ENCODE measurements around the gene KIAA0040. TPM values are rescaled to one million over a fixed set of nuclear protein-coding genes. Genes with fewer than 3 reads are reported as not detected.

The KIAA0040 gene
- total RNA-seq, 1 donor: 1.1 TPM

GRCh38 chr1:175208773-175209492, 16.4 kb upstream of the KIAA0040 start:
- no peak for TF ChIP-seq CTCF (IDR thresholded peaks at IDR 0.05; ENCODE audit: extremely low read depth, low read depth, low read length)
- no peak overlapping the region for H3K4me3 ChIP-seq (ENCODE audit: insufficient read depth, low read length)
- H3K27ac ChIP-seq (ENCODE audit: low read depth, low read length): no peak overlapping the region
- H3K36me3 ChIP-seq (ENCODE audit: insufficient read depth, low read length): no peaks in the 10 kb centered on the region
- no peak for DNase-seq (ENCODE audit: insufficient read length, low spot score, missing footprints)
- H3K4me1 ChIP-seq (ENCODE audit: insufficient read depth, low read length): no peaks in the 10 kb centered on the region
- H3K79me2 ChIP-seq (ENCODE audit: insufficient read depth, low read length): no peaks in the 10 kb centered on the region
- H3K4me2 ChIP-seq (ENCODE audit: insufficient read depth, low read length): no peak overlapping the region
- H4K20me1 ChIP-seq (ENCODE audit: insufficient read depth, low read length): no peaks in the 10 kb centered on the region
- H2AFZ ChIP-seq (ENCODE audit: low read length): no peak overlapping the region
- H3K27me3 ChIP-seq (ENCODE audit: insufficient read depth, low read length): no peaks in the 10 kb centered on the region
- H3K9me3 ChIP-seq (ENCODE audit: low read depth, low read length): no peaks in the 10 kb centered on the region

- H3K4me2 ChIP-seq (ENCODE audit: insufficient read depth, low read length): no peak overlapping the region
- no peak for DNase-seq (ENCODE audit: insufficient read length, low spot score, missing footprints)
- no peaks in the 10 kb centered on the region for H3K9me3 ChIP-seq (ENCODE audit: low read depth, low read length)
- H4K20me1 ChIP-seq (ENCODE audit: insufficient read depth, low read length): no peaks in the 10 kb centered on the region
- H3K27ac ChIP-seq (ENCODE audit: low read depth, low read length): no peak overlapping the region
- no peaks in the 10 kb centered on the region for H3K27me3 ChIP-seq (ENCODE audit: insufficient read depth, low read length)
- no peak overlapping the region for H2AFZ ChIP-seq (ENCODE audit: low read length)
- H3K79me2 ChIP-seq (ENCODE audit: insufficient read depth, low read length): no peaks in the 10 kb centered on the region
- no peaks in the 10 kb centered on the region for H3K36me3 ChIP-seq (ENCODE audit: insufficient read depth, low read length)
- no peak overlapping the region for H3K4me3 ChIP-seq (ENCODE audit: insufficient read depth, low read length)
- TF ChIP-seq CTCF (IDR thresholded peaks at IDR 0.05; ENCODE audit: extremely low read depth, low read depth, low read length): no peak
- H3K4me1 ChIP-seq (ENCODE audit: insufficient read depth, low read length): no peaks in the 10 kb centered on the region
Observed at GRCh38 chr1:175207971-175208370, 15.4 kb upstream of the KIAA0040 start.

- H3K4me2 ChIP-seq (ENCODE audit: insufficient read depth, low read length): no peak overlapping the region
- H3K36me3 ChIP-seq (ENCODE audit: insufficient read depth, low read length): no peaks in the 10 kb centered on the region
- H3K4me1 ChIP-seq (ENCODE audit: insufficient read depth, low read length): no peaks in the 10 kb centered on the region
- H3K9me3 ChIP-seq (ENCODE audit: low read depth, low read length): no peaks in the 10 kb centered on the region
- no peak for TF ChIP-seq CTCF (IDR thresholded peaks at IDR 0.05; ENCODE audit: extremely low read depth, low read depth, low read length)
- no peak overlapping the region for H3K27ac ChIP-seq (ENCODE audit: low read depth, low read length)
- no peaks in the 10 kb centered on the region for H3K27me3 ChIP-seq (ENCODE audit: insufficient read depth, low read length)
- H2AFZ ChIP-seq (ENCODE audit: low read length): no peak overlapping the region
- H3K79me2 ChIP-seq (ENCODE audit: insufficient read depth, low read length): no peaks in the 10 kb centered on the region
- DNase-seq (ENCODE audit: insufficient read length, low spot score, missing footprints): no peak
- H4K20me1 ChIP-seq (ENCODE audit: insufficient read depth, low read length): no peaks in the 10 kb centered on the region
- H3K4me3 ChIP-seq (ENCODE audit: insufficient read depth, low read length): no peak overlapping the region
Observed at GRCh38 chr1:175206687-175207086, 14.1 kb upstream of the KIAA0040 start.

GRCh38 chr1:175204330-175204729, 11.8 kb upstream of the KIAA0040 start:
- Histone ChIP-seq H3K9me3 (ENCODE audit: low read depth, low read length) (no peaks in the 10 kb centered on the region), H3K27me3 (ENCODE audit: insufficient read depth, low read length) (no peaks in the 10 kb centered on the region), H4K20me1 (ENCODE audit: insufficient read depth, low read length) (no peaks in the 10 kb centered on the region), H3K4me2 (ENCODE audit: insufficient read depth, low read length) (no peak overlapping the region), H2AFZ (ENCODE audit: low read length) (no peak overlapping the region), H3K79me2 (ENCODE audit: insufficient read depth, low read length) (no peaks in the 10 kb centered on the region), H3K27ac (ENCODE audit: low read depth, low read length) (no peak overlapping the region), H3K36me3 (ENCODE audit: insufficient read depth, low read length) (no peaks in the 10 kb centered on the region), H3K4me3 (ENCODE audit: insufficient read depth, low read length) (no peak overlapping the region), H3K4me1 (ENCODE audit: insufficient read depth, low read length) (no peaks in the 10 kb centered on the region)
- no peak for TF ChIP-seq CTCF (IDR thresholded peaks at IDR 0.05; ENCODE audit: extremely low read depth, low read depth, low read length)
- no peak for DNase-seq (ENCODE audit: insufficient read length, low spot score, missing footprints)

Data from osteoblast (primary cell).